Pancreas (tissue), 10 donors: ENCODE results near the gene SORBS2. TPM values are rescaled to one million over a fixed set of nuclear protein-coding genes. Genes with fewer than 3 reads are reported as not detected.

Experiments used
- ATAC-seq, 4 donors: fragments of 200-7000 bp; cut with Tn5 transposase; one replicate each; pipeline versions ENCODE4 v1.8.0 to v1.9.1; 2020; ENCODE audit warnings: mild to moderate bottlenecking in 4 of 4, moderate library complexity in 4 of 4
- DNase-seq, 6 donors: peaks; one replicate each; pipeline ENCODE4 v3.0.0-alpha.2; 2020
- FAIRE-seq: peaks from 2 replicates; lab custom pipeline; 2012; peaks lifted over from hg19 to GRCh38; lab: Jason Lieb, UNC
- H3K27ac ChIP-seq, 4 donors: fragments of 200-600 bp; sonication (generic); 1 replicate in 3 of 4; 2 replicates in 1 of 4; pipeline versions ENCODE4 v1.5.0 to v1.8.0; 2020
- H3K27me3 ChIP-seq, 4 donors: fragments of 200-600 bp; one replicate each; pipeline ENCODE4 v1.8.0; 2021
- H3K36me3 ChIP-seq, 3 donors: fragments of 200-600 bp; sonication (generic) in 1 of 3; one replicate each; pipeline versions ENCODE4 v1.5.0 to v1.8.0; 2020 to 2021
- H3K4me1 ChIP-seq, 3 donors: fragments of 200-600 bp; one replicate each; pipeline ENCODE4 v1.8.0; 2021
- H3K4me3 ChIP-seq, 4 donors: fragments of 200-600 bp; sonication (generic) in 2 of 4; one replicate each; pipeline versions ENCODE4 v1.5.0 to v1.8.0; 2020 to 2021
- H3K9me3 ChIP-seq, 4 donors: fragments of 200-600 bp; one replicate each; pipeline ENCODE4 v1.8.0; 2021
- CTCF ChIP-seq, 4 donors: fragments of 200-600 bp; sonication (generic) in 3 of 4; IDR thresholded peaks; one replicate each; pipeline versions ENCODE4 v1.5.0 to v1.8.0; 2021; ENCODE audit warnings: antibody characterized with exemption in 4 of 4
- WGBS, 2 donors: extraction: QIAGEN DNeasy Blood & Tissue Kit; methylation state at CpG; one replicate each; pipeline ENCODE4 v1.1.7; 2013; 5-methylcytosine and 5-hydroxymethylcytosine counted together
- intact Hi-C, 3 donors: fragments of 100-400 bp; cut with DNase I; formaldehyde crosslinking; loops; one replicate each; pipeline versions ENCODE4 v1.11.1 to v1.14.2; 2022
- polyA plus RNA-seq, 2 donors: library from polyadenylated mRNA; stranded (reverse); fragments of 200-250 nt; gene quantifications; one replicate each; pipeline ENCODE4 v1.2.3, GENCODE V29; 2013
- total RNA-seq, 6 donors: library from RNA; stranded (reverse); fragmentation: NEBNext Ultra II Directional in 4 of 6; extraction: Animal tissue kit (Norgen Biotek cat#: 25700) in 4 of 6; gene quantifications; one replicate each; pipeline versions ENCODE4 v1.2.1 to v1.2.4, GENCODE V29; 2021 to 2023
- donor health status: healthy with polysubstance abuse.
- donor health status: DM: no; HTN: no; CAD: no; lungs with moderate emphysema.
- donor health status: DM: no; HTN: no; CAD: no.
- donor health status: control.
- donor health status: control.
- donor health status: Bipolar disorder and iron deficiency.
- donor health status: DM: yes; HTN: yes; CAD: no.
- donor health status: DM: no; HTN: no; CAD: no.
- donor health status: DM: no; HTN: no; CAD: no.
- donor health status: DM: yes; HTN: yes; CAD: no.

The SORBS2 gene
- total and polyA plus RNA-seq, 8 donors = 61.7 to 245 (median 140) TPM

GRCh38 chr4:185775792-185776555, 36.0 kb downstream of the SORBS2 start:
- no peaks in the 10 kb centered on the region for H3K27me3 ChIP-seq
- intact Hi-C loops = no loop called here
- no peaks in the 10 kb centered on the region for H3K9me3 ChIP-seq
- DNase-seq (no peak), ATAC-seq (peak in 1 of 4 donors; percentile 3), FAIRE-seq (no peak)
- H3K27ac ChIP-seq = peak overlapping the region in 3 of 4 donors; percentile 70 to 94 (median 79)
- no peaks in the 10 kb centered on the region for H3K36me3 ChIP-seq
- peaks cover 17 to 35% (median 20%) of the 10 kb centered on the region in 3 donors for H3K4me1 ChIP-seq
- WGBS, 2 donors = 29 to 38% methylated on average over 4 of the region's 4 CpGs
- no peak for TF ChIP-seq CTCF (IDR thresholded peaks at IDR 0.05)
- H3K4me3 ChIP-seq = peak overlapping the region in 1 of 4 donors; percentile 38

GRCh38 chr4:185774845-185775680, 36.9 kb downstream of the SORBS2 start:
- H3K27me3 ChIP-seq = no peaks in the 10 kb centered on the region
- H3K9me3 ChIP-seq = no peaks in the 10 kb centered on the region
- peaks cover 0 to 3% (median 0%) of the 10 kb centered on the region in 3 donors for H3K36me3 ChIP-seq
- DNase-seq (peak in 4 of 6 donors; percentile 64 to 74 (median 67)), FAIRE-seq (no peak), ATAC-seq (peak; percentile 47 to 59 (median 54))
- TF ChIP-seq CTCF (IDR thresholded peaks at IDR 0.05) = no peak
- intact Hi-C loops = no loop called here
- peak overlapping the region; percentile 70 to 94 (median 76) for H3K27ac ChIP-seq
- H3K4me1 ChIP-seq = peaks cover 18 to 31% (median 20%) of the 10 kb centered on the region in 3 donors
- WGBS, 2 donors = 3 to 5% methylated on average over 5 of the region's 5 CpGs
- peak overlapping the region in 3 of 4 donors; percentile 18 to 48 (median 38) for H3K4me3 ChIP-seq

- FAIRE-seq = no peak
- ATAC-seq = peak in 3 of 4 donors; percentile 37 to 53 (median 42)
- WGBS, 2 donors = 10 to 18% methylated on average over 8 of the region's 8 CpGs
- no peak for TF ChIP-seq CTCF (IDR thresholded peaks at IDR 0.05)
- H3K36me3 ChIP-seq = peaks cover 0 to 3% (median 0%) of the 10 kb centered on the region in 3 donors
- no peaks in the 10 kb centered on the region for H3K27me3 ChIP-seq
- intact Hi-C loops = no loop called here
- peak in 2 of 6 donors; percentile 38 to 44 for DNase-seq
- peak overlapping the region; percentile 70 to 94 (median 76) for H3K27ac ChIP-seq
- H3K9me3 ChIP-seq = no peaks in the 10 kb centered on the region
- H3K4me3 ChIP-seq = peak overlapping the region in 3 of 4 donors; percentile 18 to 48 (median 38)
- H3K4me1 ChIP-seq = peaks cover 18 to 31% (median 20%) of the 10 kb centered on the region in 3 donors
These were observed 37.8 kb downstream of the SORBS2 start for GRCh38 chr4:185774131-185774653.

GRCh38 chr4:185773419-185773818, 38.6 kb downstream of the SORBS2 start:
- 9 to 10% methylated on average over 11 of the region's 11 CpGs for WGBS, 2 donors
- intact Hi-C loops = no loop called here
- H3K9me3 ChIP-seq = no peaks in the 10 kb centered on the region
- no peak for TF ChIP-seq CTCF (IDR thresholded peaks at IDR 0.05)
- H3K27me3 ChIP-seq = no peaks in the 10 kb centered on the region
- DNase-seq = peak; percentile 67 to 88 (median 84)
- peak; percentile 77 to 85 (median 80) for ATAC-seq
- FAIRE-seq = no peak
- peaks cover 0 to 3% (median 0%) of the 10 kb centered on the region in 3 donors for H3K36me3 ChIP-seq
- H3K4me3 ChIP-seq = peak overlapping the region in 2 of 4 donors; percentile 38 to 48
- peak overlapping the region; percentile 70 to 94 (median 76) for H3K27ac ChIP-seq
- peaks cover 18 to 31% (median 20%) of the 10 kb centered on the region in 3 donors for H3K4me1 ChIP-seq
